Neural cell (in vitro differentiated cells): ENCODE measurements around the gene CYSRT1.

Experiments used
- EP300 ChIP-seq: fragments of 450-650 bp; conservative IDR thresholded peaks from 2 replicates; pipeline ENCODE4 v1.6.1; 2014; ENCODE audit warnings: antibody characterized with exemption, mild to moderate bottlenecking, moderate library complexity; ENCODE audit not compliant: poor library complexity, severe bottlenecking
- EZH2 ChIP-seq: fragments of 200-600, 300-800 bp; shearing (Covaris generic), sonication (generic); IDR thresholded peaks from 2 replicates; pipeline ENCODE4 v1.6.1; 2014; ENCODE audit warnings: antibody characterized with exemption, low read length, borderline replicate concordance, mild to moderate bottlenecking; ENCODE audit not compliant: insufficient read depth, poor library complexity, severe bottlenecking
- POLR2AphosphoS5 ChIP-seq: IDR thresholded peaks from 2 replicates; pipeline ENCODE4 v1.6.1; 2012
- RAD21 ChIP-seq: fragments of 450-650 bp; conservative IDR thresholded peaks from 2 replicates; pipeline ENCODE4 v1.6.1; 2014; ENCODE audit warnings: antibody characterized with exemption, mild to moderate bottlenecking, moderate library complexity
- REST ChIP-seq: IDR thresholded peaks from 2 replicates; pipeline ENCODE4 v1.6.1; 2012; ENCODE audit warnings: borderline replicate concordance
- SMC3 ChIP-seq: fragments of 450-650 bp; conservative IDR thresholded peaks from 2 replicates; pipeline ENCODE4 v1.6.1; 2014; ENCODE audit warnings: antibody characterized with exemption, mild to moderate bottlenecking, moderate library complexity; ENCODE audit not compliant: poor library complexity
- TAF1 ChIP-seq: IDR thresholded peaks from 2 replicates; pipeline ENCODE4 v1.6.1; 2012; ENCODE audit warnings: low read depth
- TF ChIP-seq, protein P1 (sequence below): fragments of 450-650 bp; IDR thresholded peaks from 2 replicates; pipeline ENCODE4 v1.5.1; 2014; ENCODE audit warnings: antibody characterized with exemption, mild to moderate bottlenecking, moderate library complexity; ENCODE audit not compliant: poor library complexity, severe bottlenecking

DNA sequence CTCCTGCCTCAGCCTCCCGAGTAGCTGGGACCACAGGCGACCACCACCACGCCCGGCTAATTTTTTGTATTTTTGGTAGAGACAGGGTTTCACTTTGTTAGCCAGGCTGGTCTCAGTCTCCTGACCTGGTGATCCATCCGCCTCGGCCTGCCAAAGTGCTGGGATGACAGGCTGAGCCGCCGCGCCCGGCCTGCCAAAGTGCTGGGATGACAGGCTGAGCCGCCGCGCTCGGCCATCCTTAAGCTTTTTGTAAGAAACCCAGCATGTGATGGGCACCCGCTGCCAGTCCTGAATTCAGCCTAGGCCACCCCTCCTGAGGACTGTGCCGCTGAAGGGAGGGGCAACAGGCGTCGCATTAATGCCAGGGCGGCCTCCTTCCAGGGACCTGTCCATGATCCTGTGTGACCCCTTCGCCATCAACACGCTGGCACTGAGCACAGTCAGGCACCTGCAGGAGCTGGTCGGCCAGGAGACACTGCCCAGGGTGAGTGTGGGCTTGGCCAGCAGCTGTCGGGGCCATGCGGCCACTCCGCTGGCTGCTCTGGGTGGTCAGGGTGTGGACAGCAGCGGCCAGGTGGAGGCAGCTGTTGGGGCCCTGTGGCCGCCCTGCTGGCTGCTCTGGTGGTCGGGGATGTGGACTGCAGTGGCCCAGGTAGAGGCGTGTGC lies 40.7 kb downstream of the CYSRT1 start:
- TF ChIP-seq, protein P1, sequence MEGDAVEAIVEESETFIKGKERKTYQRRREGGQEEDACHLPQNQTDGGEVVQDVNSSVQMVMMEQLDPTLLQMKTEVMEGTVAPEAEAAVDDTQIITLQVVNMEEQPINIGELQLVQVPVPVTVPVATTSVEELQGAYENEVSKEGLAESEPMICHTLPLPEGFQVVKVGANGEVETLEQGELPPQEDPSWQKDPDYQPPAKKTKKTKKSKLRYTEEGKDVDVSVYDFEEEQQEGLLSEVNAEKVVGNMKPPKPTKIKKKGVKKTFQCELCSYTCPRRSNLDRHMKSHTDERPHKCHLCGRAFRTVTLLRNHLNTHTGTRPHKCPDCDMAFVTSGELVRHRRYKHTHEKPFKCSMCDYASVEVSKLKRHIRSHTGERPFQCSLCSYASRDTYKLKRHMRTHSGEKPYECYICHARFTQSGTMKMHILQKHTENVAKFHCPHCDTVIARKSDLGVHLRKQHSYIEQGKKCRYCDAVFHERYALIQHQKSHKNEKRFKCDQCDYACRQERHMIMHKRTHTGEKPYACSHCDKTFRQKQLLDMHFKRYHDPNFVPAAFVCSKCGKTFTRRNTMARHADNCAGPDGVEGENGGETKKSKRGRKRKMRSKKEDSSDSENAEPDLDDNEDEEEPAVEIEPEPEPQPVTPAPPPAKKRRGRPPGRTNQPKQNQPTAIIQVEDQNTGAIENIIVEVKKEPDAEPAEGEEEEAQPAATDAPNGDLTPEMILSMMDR: no peak
- TF ChIP-seq POLR2AphosphoS5 (no peak), TAF1 (no peak), RAD21 (no peak), EZH2 (no peak), EP300 (no peak), REST (no peak), SMC3 (no peak)
